Nephron progenitor cell (in vitro differentiated cells): ENCODE measurements around the gene UGT2B11.
"Not testable (repeated sequence)": the region's sequence is repeated elsewhere in the genome, so short reads cannot be mapped to it uniquely, and the experiment has no call there.

ENCODE experiments used
- DNase-seq: peaks from one replicate; pipeline ENCODE4 v3.0.0; 2021
- H3K27ac Mint-ChIP-seq: 2 replicates; pipeline ENCODE4 v1.8.0; 2021; ENCODE audit warnings: mild to moderate bottlenecking, moderate library complexity, mixed read lengths
- H3K27me3 Mint-ChIP-seq: 2 replicates; pipeline ENCODE4 v1.8.0; 2021; ENCODE audit warnings: mild to moderate bottlenecking, low read depth, mixed read lengths; ENCODE audit not compliant: poor library complexity
- H3K36me3 Mint-ChIP-seq: 2 replicates; pipeline ENCODE4 v1.8.0; 2021; ENCODE audit warnings: low read depth, mixed read lengths
- H3K4me1 Mint-ChIP-seq: 2 replicates; pipeline ENCODE4 v1.8.0; 2021; ENCODE audit warnings: mixed read lengths
- H3K4me3 Mint-ChIP-seq: 2 replicates; pipeline ENCODE4 v1.8.0; 2021; ENCODE audit warnings: mild to moderate bottlenecking, moderate library complexity, mixed read lengths
- H3K9me3 Mint-ChIP-seq: 2 replicates; pipeline ENCODE4 v1.8.0; 2021; ENCODE audit warnings: mild to moderate bottlenecking, moderate library complexity, mixed read lengths
- TF ChIP-seq, protein P1 (sequence below): fragments of 200-600 bp; sonication (generic); IDR thresholded peaks from 2 replicates; pipeline ENCODE4 v1.5.0; 2021; ENCODE audit warnings: antibody characterized with exemption

The UGT2B11 gene

DNA sequence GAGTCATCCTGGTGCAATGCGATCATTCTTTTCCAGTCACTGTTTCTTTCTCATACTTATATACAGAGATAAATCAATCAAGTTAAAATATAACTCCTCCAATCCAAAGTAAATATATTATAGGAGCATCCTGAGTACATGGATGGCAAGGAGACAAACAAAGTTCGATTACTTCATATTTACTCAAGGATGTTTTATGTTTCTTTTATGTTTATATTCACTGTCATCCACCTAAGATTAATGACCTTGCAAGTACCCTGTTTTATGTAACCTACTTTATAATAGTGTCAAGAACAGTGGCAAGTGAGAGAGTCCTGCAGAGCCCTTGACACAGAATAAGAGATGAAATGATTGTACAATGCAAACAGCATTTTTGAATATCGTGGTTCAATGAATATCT, at the start of gene UGT2B11:
Gene UGT2B11, minus strand, starts transcription at position 33 of the 400 bp plus-strand sequence. Its CDS starts 26 bp downstream, at position 7.
- H3K27me3 Mint-ChIP-seq, result peaks cover 4% of the 10 kb centered on the region
- H3K9me3 Mint-ChIP-seq, result no peaks in the 10 kb centered on the region
- no peak within 1 kb of the TSS for H3K27ac Mint-ChIP-seq
- TF ChIP-seq, protein P1, sequence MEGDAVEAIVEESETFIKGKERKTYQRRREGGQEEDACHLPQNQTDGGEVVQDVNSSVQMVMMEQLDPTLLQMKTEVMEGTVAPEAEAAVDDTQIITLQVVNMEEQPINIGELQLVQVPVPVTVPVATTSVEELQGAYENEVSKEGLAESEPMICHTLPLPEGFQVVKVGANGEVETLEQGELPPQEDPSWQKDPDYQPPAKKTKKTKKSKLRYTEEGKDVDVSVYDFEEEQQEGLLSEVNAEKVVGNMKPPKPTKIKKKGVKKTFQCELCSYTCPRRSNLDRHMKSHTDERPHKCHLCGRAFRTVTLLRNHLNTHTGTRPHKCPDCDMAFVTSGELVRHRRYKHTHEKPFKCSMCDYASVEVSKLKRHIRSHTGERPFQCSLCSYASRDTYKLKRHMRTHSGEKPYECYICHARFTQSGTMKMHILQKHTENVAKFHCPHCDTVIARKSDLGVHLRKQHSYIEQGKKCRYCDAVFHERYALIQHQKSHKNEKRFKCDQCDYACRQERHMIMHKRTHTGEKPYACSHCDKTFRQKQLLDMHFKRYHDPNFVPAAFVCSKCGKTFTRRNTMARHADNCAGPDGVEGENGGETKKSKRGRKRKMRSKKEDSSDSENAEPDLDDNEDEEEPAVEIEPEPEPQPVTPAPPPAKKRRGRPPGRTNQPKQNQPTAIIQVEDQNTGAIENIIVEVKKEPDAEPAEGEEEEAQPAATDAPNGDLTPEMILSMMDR, result no peak
- no peak for DNase-seq
- no peaks in the 10 kb centered on the region for H3K36me3 Mint-ChIP-seq
- no peak within 1 kb of the TSS for H3K4me3 Mint-ChIP-seq
- H3K4me1 Mint-ChIP-seq, result no peaks in the 10 kb centered on the region

DNA sequence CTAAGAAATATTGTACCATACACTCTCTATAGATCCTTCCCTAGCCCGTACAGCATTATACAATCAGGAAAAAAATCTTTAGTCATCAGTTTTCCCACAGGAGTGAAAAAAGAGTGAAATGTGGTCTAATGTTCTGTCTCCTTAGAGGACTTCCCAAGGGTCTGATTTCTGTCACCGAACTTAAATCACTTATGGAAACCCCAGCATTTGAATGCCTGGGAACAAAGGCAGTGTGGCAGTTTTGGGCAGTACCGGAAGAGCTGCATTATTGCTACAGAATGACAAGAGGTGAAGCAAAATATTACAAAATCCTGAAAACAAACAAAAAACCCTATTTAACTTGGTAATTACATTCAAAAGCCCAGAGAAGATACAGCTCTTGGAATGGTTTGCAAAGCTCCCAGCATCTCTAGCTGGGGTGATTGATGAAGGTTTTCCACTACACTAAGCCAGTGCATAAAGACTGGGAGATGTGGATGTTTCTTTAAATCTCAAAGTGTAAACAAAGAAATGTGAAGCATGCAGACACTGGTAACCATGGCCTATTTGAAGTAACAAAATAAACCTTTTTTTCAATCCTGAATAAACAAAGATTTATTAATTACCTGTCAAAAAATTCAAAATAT, 38.7 kb upstream of the UGT2B11 start:
- not testable (repeated sequence) for H3K9me3 Mint-ChIP-seq, H3K36me3 Mint-ChIP-seq, H3K27me3 Mint-ChIP-seq
- DNase-seq, result peak; percentile 4
- Mint-ChIP-seq H3K27ac (peak overlapping the region; percentile 96), H3K4me3 (peak overlapping the region; percentile 39), H3K4me1 (peaks cover 23% of the 10 kb centered on the region)

GRCh38 chr4:69250884-69251283, 36.3 kb upstream of the UGT2B11 start:
- peaks cover 23% of the 10 kb centered on the region for H3K4me1 Mint-ChIP-seq
- not testable (repeated sequence) for H3K36me3 Mint-ChIP-seq, DNase-seq, H3K27ac Mint-ChIP-seq, H3K4me3 Mint-ChIP-seq, H3K27me3 Mint-ChIP-seq
- peaks cover 15% of the 10 kb centered on the region for H3K9me3 Mint-ChIP-seq

GRCh38 chr4:69242562-69243240, 28.2 kb upstream of the UGT2B11 start:
- H3K36me3 Mint-ChIP-seq, H3K4me3 Mint-ChIP-seq, H3K27ac Mint-ChIP-seq, DNase-seq, H3K27me3 Mint-ChIP-seq, H3K4me1 Mint-ChIP-seq: not testable (repeated sequence)
- H3K9me3 Mint-ChIP-seq, result peaks cover 29% of the 10 kb centered on the region

DNA sequence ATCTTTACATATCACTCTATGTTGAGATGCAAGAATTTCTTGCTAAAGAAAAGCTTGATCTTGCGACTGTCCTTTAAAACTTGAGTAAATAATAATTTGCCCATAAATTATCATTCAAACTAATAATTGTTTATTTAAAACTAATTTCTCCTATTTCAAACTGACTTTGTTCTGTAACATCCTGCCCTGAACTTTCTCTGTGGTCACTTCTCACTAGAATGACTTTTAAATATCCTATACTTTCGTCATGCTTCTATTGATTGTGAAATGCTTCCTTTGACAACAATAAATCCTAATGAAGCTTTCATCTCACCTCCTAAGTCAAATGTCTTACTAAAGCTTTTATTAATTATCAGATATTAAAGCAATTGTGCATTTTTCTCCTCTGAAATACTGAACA, 27.2 kb upstream of the UGT2B11 start:
- H3K4me1 Mint-ChIP-seq, H3K27ac Mint-ChIP-seq, H3K36me3 Mint-ChIP-seq, H3K27me3 Mint-ChIP-seq, H3K4me3 Mint-ChIP-seq, DNase-seq: not testable (repeated sequence)
- peaks cover 25% of the 10 kb centered on the region for H3K9me3 Mint-ChIP-seq

GRCh38 chr4:69240787-69241186, 26.2 kb upstream of the UGT2B11 start:
- not testable (repeated sequence) for H3K36me3 Mint-ChIP-seq, H3K4me1 Mint-ChIP-seq, DNase-seq, H3K27me3 Mint-ChIP-seq, H3K4me3 Mint-ChIP-seq, H3K27ac Mint-ChIP-seq
- H3K9me3 Mint-ChIP-seq, result peaks cover 16% of the 10 kb centered on the region

GRCh38 chr4:69239557-69240168, 25.1 kb upstream of the UGT2B11 start:
- H3K36me3 Mint-ChIP-seq, result no peaks in the 10 kb centered on the region
- no peaks in the 10 kb centered on the region for H3K27me3 Mint-ChIP-seq
- TF ChIP-seq, protein P1, result no peak
- H3K4me1 Mint-ChIP-seq, result no peaks in the 10 kb centered on the region
- no peak overlapping the region for H3K27ac Mint-ChIP-seq
- no peak overlapping the region for H3K4me3 Mint-ChIP-seq
- peaks cover 10% of the 10 kb centered on the region for H3K9me3 Mint-ChIP-seq
- DNase-seq, result no peak

- Mint-ChIP-seq H3K4me1 (no peaks in the 10 kb centered on the region), H3K4me3 (no peak overlapping the region), H3K36me3 (no peaks in the 10 kb centered on the region), H3K9me3 (peaks cover 10% of the 10 kb centered on the region), H3K27ac (no peak overlapping the region), H3K27me3 (no peaks in the 10 kb centered on the region)
- no peak for DNase-seq
- TF ChIP-seq, protein P1, result no peak
Observed at GRCh38 chr4:69239092-69239491, 24.5 kb upstream of the UGT2B11 start.
